Measurements from ENCODE around the gene GMDS. TPM values are rescaled to one million over a fixed set of nuclear protein-coding genes. Genes with fewer than 3 reads are reported as not detected.
A peak's percentile ranks its signal among the peaks of the same experiment; 100 is the strongest.

Gene GMDS
- polyA plus RNA-seq, 1 of the 3 experiments (the other 2 are of a cell fraction): 12.3 TPM

DNA sequence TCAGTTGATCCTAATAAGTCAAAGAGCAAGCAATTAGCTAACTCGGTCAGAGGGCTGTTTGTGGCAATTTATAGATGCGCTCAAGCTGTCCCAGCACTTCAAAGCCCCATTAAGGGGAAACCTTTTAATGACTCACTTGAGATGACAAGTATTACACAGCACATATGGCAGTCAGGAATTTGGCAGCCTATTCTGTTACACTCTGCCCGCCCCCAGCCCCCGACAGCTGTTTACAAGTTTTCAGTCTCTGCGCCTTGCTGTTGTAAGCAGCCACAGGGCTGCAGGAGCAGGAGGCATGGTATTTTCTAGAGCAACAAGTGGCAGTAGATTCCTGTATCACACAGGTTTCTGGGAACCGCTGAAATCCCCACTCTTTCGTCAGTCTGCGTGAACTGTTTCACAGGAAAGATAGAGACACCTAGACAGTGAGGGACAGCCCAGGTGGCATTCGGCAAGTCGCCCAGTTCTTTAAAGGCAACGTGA lies 372.7 kb downstream of the GMDS start (continued):
- no peak for TF ChIP-seq SMC3 (IDR thresholded peaks at IDR 0.05; ENCODE audit: low read depth, low read length)
- TF ChIP-seq POLR2AphosphoS5 (IDR thresholded peaks at IDR 0.05; ENCODE audit: low read depth, low read length): no peak
- no peak for TF ChIP-seq IRF3 (IDR thresholded peaks at IDR 0.05; ENCODE audit: low read depth, low read length)
- no peak for TF ChIP-seq MEF2A (IDR thresholded peaks at IDR 0.05; ENCODE audit: borderline replicate concordance, low read depth)
- no peak for TF ChIP-seq CTCF (IDR thresholded peaks at IDR 0.05)
- TF ChIP-seq FOXM1 (IDR thresholded peaks at IDR 0.05; ENCODE audit: low read depth): no peak
- peak; percentile 75 for TF ChIP-seq RCOR1 (IDR thresholded peaks at IDR 0.05; ENCODE audit: low read length)

DNA sequence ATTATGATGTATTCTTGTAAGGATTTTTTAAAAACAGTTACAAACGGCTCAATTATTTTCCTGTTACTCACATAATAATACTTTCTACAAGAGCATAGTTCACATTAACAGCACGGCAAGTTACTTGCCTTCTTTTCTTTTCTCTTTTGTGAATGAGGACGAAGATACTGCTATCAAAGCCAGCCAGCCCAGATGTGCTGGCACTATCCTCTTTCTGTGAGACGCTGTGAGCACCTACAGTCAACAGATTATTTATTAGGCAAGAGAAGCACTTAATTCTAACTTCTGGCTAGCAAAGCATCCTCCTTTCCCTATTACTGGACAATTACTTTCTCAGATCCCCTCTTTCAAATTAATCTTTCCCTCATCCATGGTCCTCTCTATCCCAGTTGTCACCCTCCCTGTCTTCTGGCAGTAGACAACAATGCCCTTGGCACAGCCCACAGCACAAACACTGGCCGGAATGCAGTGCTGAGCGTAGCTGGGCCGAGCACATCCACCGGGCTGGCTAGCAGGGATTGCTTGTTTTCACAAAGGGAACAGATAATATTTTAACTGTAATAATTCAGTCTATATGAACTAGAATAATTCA lies 373.6 kb downstream of the GMDS start:
- no peak overlapping the region for H3K4me3 ChIP-seq (ENCODE audit: low read depth in 2 of 2, low read length in 1 of 2)
- H2AFZ ChIP-seq (ENCODE audit: low read depth): no peak overlapping the region
- H3K27me3 ChIP-seq (ENCODE audit: insufficient read depth): no peaks in the 10 kb centered on the region
- no peaks in the 10 kb centered on the region for H3K79me2 ChIP-seq (ENCODE audit: insufficient read depth)
- no peaks in the 10 kb centered on the region for H3K9me3 ChIP-seq
- H3K9ac ChIP-seq: no peak overlapping the region
- peak overlapping the region in 1 of 2 experiments; percentile 50; a peak in 1 of 4 replicates for H3K27ac ChIP-seq (ENCODE audit: low read depth in 2 of 2, low read length in 1 of 2)
- H3K4me1 ChIP-seq (ENCODE audit: control insufficient read depth in 1 of 2, insufficient read depth in 2 of 2, low read depth in 1 of 2, low read length in 1 of 2): peaks cover 7 to 25% of the 10 kb centered on the region in 2 experiments; a peak in 3 of 4 replicates
- ChIA-PET CTCF (no interaction called here), POLR2A (interaction anchor here (0.6 kb wide), 1 partner anchor 7 kb away, joined by 3 read pairs; no protein-coding TSS in a partner anchor)
- peak; percentile 33 for DNase-seq
- no peaks in the 10 kb centered on the region for H3K36me3 ChIP-seq (replicated peaks in 1 of 2; ENCODE audit: control insufficient read depth in 1 of 2, insufficient read depth in 2 of 2, low read length in 1 of 2)
- TF ChIP-seq TAF1 (IDR thresholded peaks at IDR 0.05; ENCODE audit: borderline replicate concordance, low read depth, low read length) (no peak), GABPA (IDR thresholded peaks at IDR 0.05; ENCODE audit: low read depth) (no peak), SIN3A (IDR thresholded peaks at IDR 0.05; ENCODE audit: borderline replicate concordance, low read depth, low read length) (no peak), RCOR1 (IDR thresholded peaks at IDR 0.05; ENCODE audit: low read length) (0 out of 2 replicates have a peak, but pooled peaks have one; percentile 12)
- H3K4me2 ChIP-seq: no peak overlapping the region
- no peaks in the 10 kb centered on the region for H4K20me1 ChIP-seq (ENCODE audit: insufficient read depth)
- no peaks in the 10 kb centered on the region for H3K9me2 ChIP-seq
- WGBS (ENCODE audit: low lambda C conversion rate): 77% methylated on average over 8 of the region's 8 CpGs
- no peaks in the 10 kb centered on the region for H3F3A ChIP-seq (replicated peaks; ENCODE audit: insufficient read depth)

- no peak for DNase-seq
- Histone ChIP-seq H3K9me3 (no peaks in the 10 kb centered on the region), H3K4me1 (ENCODE audit: control insufficient read depth in 1 of 2, insufficient read depth in 2 of 2, low read depth in 1 of 2, low read length in 1 of 2) (peaks cover 7 to 25% of the 10 kb centered on the region in 2 experiments; a peak in 3 of 4 replicates), H2AFZ (ENCODE audit: low read depth) (no peak overlapping the region), H3K27me3 (ENCODE audit: insufficient read depth) (no peaks in the 10 kb centered on the region), H3K27ac (ENCODE audit: low read depth in 2 of 2, low read length in 1 of 2) (no peak overlapping the region), H4K20me1 (ENCODE audit: insufficient read depth) (no peaks in the 10 kb centered on the region), H3F3A (replicated peaks; ENCODE audit: insufficient read depth) (no peaks in the 10 kb centered on the region), H3K9me2 (no peaks in the 10 kb centered on the region), H3K79me2 (ENCODE audit: insufficient read depth) (no peaks in the 10 kb centered on the region), H3K36me3 (replicated peaks in 1 of 2; ENCODE audit: control insufficient read depth in 1 of 2, insufficient read depth in 2 of 2, low read length in 1 of 2) (no peaks in the 10 kb centered on the region), H3K9ac (no peak overlapping the region), H3K4me3 (ENCODE audit: low read depth in 2 of 2, low read length in 1 of 2) (no peak overlapping the region), H3K4me2 (no peak overlapping the region)
- ChIA-PET POLR2A (no interaction called here), CTCF (no interaction called here)
- 91% methylated on average over 7 of the region's 7 CpGs for WGBS (ENCODE audit: low lambda C conversion rate)
- TF ChIP-seq FOXJ3 (CRISPR knock-in tag; IDR thresholded peaks at IDR 0.05) (no peak), GATA2 (CRISPR knock-in tag; IDR thresholded peaks at IDR 0.05) (no peak), FOSL2 (IDR thresholded peaks at IDR 0.05; ENCODE audit: borderline replicate concordance, low read depth) (no peak), CTCF (IDR thresholded peaks at IDR 0.05) (no peak), GABPA (IDR thresholded peaks at IDR 0.05; ENCODE audit: low read depth) (no peak)
- TF ChIP-seq, protein P1, sequence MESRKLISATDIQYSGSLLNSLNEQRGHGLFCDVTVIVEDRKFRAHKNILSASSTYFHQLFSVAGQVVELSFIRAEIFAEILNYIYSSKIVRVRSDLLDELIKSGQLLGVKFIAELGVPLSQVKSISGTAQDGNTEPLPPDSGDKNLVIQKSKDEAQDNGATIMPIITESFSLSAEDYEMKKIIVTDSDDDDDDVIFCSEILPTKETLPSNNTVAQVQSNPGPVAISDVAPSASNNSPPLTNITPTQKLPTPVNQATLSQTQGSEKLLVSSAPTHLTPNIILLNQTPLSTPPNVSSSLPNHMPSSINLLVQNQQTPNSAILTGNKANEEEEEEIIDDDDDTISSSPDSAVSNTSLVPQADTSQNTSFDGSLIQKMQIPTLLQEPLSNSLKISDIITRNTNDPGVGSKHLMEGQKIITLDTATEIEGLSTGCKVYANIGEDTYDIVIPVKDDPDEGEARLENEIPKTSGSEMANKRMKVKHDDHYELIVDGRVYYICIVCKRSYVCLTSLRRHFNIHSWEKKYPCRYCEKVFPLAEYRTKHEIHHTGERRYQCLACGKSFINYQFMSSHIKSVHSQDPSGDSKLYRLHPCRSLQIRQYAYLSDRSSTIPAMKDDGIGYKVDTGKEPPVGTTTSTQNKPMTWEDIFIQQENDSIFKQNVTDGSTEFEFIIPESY (IDR thresholded peaks at IDR 0.05; ENCODE audit: borderline replicate concordance, low read depth): no peak
- TF ChIP-seq, protein P2, sequence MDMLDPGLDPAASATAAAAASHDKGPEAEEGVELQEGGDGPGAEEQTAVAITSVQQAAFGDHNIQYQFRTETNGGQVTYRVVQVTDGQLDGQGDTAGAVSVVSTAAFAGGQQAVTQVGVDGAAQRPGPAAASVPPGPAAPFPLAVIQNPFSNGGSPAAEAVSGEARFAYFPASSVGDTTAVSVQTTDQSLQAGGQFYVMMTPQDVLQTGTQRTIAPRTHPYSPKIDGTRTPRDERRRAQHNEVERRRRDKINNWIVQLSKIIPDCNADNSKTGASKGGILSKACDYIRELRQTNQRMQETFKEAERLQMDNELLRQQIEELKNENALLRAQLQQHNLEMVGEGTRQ (IDR thresholded peaks at IDR 0.05; ENCODE audit: borderline replicate concordance, low read depth, low read length): no peak
These were observed 374.5 kb downstream of the GMDS start for GRCh38 chr6:1870932-1871331.

Measured in SK-N-SH (cell line).